HG03565 (cell line): ENCODE data around the gene NSMCE3.
"Not testable (repeated sequence)": the region's sequence is repeated elsewhere in the genome, so short reads cannot be mapped to it uniquely, and the experiment has no call there.

Experiments
- ATAC-seq: cut with Tn5 transposase; IDR thresholded peaks from one replicate; pipeline ENCODE4 v1.9.1; 2021; ENCODE audit warnings: mild to moderate bottlenecking, moderate library complexity; ENCODE audit not compliant: unreplicated experiment

NSMCE3 gene

DNA sequence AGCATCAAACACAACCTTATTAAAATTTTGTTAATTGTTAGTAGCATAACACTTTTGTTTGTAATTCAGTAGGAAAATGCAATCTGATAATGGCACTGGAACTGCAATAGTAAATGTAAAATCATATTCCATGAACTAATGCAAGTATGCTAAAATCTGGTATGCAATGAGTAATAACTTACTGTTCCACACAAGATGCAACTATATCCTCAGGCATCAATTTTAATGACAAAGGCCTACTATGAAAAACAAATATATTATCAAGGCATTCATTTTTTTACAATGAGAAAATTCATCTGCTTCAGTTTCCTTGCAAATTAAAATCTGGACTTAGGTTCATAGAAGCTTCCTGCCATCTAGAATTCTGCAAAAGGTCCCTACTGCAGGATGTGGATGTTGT lies 1.4 kb upstream of the NSMCE3 start:
- ATAC-seq: no peak

DNA sequence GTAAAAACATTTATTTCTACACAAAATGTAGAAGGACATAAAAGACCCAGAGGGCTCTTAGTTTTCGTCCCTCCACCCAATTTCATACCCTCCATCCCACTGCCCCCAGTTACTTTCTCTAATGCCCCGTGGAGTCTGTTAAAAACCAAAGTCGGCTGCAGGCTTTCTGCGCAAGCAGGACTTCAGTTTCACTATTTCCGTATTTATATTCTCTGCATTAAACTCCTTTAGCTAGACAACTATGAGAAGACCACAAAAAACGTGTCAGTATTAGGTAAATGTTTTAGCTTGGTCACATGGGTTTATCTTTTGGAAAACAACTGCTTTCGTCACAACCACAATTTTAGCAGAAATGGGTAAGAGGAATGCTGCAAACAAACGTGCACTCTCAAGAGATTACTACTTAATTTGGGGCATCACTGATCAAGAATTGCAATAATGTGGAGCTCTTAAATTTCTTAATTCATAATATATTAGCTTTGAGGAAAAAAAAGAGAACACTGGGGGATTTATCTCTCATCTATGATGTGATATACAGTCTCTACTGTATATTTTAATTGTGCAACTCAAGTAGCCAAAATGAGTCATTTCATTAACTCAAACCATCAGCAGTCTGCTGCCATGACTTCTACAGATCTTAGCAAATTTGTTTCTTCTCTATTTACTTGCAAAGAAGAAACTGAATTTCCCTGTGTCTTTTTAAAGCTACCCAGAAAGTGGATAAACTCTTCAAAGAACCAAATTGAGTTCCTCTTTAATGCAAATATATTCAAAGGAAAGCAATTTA lies 740 bp upstream of the NSMCE3 start:
- peak; percentile 8 for ATAC-seq

DNA sequence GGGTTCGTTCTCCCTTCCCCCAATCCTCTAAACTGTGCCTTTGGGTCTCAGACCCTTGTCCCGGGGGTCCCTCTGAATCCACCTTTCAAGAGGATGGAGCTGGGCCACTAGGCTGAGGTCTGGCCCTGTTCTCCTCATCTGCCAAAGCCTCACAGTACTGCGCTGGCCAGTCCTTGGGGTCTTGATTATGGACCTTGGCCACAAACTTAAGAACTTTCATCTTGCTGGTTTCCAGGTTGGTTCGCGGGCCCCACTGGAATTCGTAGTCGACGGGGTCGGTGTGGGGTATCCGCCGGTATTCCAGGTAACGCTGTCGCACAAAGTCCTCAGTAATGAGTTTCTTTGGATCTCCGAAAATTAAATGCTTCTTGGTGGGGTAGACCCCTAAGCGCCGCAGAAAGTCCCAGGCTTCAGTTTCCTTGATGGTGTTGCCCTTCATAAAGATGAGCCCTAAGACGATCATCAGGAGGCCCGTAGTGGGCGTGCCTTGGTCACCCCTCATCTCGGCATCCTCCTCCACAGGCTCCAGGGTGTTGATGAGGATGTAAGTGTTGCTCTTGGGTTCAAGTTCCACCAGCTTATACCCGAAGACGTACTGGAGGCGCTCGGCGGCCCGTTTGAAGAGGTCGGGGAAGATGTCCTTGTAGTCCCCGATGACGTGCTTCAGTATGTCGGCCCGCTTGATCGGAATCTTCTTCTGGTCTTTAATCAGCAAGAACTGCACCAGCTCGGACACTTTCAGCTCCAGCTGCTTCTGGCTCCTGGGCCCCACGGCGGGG lies 727 bp downstream of the NSMCE3 start:
- peak; percentile 8 for ATAC-seq

DNA sequence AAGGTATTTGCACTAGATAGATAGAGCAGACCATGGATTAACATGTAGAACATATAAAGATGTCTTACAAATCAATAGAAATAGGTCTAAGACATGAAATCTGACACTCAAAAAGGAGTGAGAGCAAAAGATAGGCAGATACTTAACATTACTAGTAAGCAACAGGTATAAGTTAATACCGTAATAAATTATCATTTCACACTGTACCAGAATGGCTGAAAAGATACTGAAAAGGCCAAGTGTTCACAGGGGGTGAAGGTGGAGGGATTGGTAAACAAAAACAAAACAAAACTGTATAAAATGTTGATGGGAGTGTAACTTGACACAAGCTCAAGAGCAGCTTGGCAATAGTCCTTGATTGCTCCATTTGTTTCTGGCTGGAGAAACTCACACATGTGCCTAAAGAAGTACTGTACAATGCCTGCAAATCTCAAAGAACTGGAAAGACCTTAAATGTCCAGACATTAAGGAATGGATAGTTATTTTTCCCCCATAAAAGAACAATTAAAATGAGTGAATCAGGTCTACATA lies 3.5 kb downstream of the NSMCE3 start:
- ATAC-seq: no peak

DNA sequence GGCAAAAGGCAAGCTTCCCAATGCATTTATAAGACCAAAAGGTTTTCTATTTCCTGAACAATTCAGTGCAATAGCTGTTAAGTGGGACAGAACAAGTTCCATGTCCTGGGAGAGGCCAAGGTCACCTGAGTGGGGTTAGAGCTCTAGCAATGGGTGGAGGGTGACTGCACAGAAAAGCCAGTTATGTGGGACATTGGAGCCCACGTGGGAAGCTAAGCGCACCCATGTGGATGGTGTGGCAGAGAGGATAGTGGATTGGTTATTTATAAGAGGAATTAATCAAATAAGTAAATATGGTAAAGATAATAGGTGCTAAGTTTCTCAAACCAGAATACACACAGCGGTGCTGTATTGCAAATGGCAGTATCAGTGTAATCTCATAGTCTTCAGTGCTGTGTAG lies 6.3 kb downstream of the NSMCE3 start:
- ATAC-seq: no peak

DNA sequence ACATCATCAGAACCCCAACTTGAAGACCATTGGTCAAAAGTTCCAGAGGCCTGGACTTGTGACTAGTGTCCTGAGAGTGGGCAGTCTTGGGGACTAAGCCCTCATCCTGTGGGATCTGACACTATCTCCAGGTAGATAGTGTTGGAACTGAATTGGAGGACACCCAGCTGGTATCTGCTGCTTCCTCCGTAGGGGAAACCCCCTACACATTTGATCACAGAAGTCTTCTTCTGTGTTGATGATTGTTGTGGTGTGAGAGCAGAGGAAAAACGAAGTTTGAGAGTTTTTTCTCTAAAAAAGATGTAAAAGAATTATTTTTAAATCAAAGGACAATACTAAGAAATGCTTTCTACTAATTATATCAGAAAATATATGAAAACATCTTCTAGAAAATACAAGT lies 6.9 kb downstream of the NSMCE3 start:
- no peak for ATAC-seq

DNA sequence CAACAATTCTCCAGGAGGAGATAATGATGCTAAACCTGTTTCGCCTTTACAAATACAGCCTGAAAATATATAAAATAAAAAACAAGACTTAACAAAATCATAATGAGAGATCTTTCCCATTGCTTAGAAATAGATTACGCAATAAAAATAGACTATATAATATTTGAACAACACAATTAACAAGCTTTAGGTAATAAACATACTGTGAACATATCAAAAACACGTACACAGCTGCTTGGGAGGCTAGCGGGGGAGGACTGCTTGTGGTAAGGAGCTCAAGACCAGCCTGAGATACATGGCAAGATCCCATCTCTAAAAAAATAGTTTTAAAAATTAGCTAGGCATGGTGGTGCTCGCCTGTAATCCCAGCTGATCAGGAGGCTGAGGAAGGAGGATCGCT lies 8.7 kb downstream of the NSMCE3 start:
- ATAC-seq: no peak

DNA sequence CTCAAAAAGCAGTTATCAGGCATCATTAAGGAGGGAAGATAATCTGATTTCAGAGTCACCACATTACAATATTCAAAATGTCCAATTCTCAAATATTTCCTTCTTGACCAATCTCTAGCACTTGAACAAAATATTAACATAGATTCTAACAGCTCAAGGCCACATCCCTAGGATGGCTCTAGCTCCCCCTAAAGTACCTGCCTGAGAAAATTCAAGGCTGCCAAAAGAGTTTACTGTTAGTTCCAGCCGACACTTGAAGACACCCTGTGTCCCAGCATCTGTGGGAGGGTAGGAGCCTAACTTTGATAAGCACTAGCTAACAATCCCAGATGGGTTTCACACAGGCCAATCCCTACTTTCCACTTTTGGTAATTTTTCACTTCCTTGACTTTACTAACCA lies 10.4 kb downstream of the NSMCE3 start:
- no peak for ATAC-seq

DNA sequence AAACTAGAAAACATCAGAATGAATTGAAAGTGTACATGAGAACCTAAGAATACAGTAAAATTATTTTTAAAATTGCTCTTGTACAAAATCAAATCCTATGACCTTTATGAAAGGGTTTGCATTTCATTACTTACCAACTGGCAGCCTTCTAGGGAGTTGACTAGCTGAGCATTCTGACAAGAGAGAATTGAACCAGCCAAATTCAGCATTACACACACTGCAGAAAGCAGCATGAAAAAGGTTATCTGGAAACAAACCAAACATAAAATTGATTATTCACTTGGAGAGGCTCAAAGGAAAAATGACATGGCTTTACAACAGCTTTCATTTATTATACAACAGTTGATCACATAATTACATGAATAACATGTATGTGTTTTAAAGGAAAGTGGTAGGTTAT lies 17.4 kb downstream of the NSMCE3 start:
- no peak for ATAC-seq

DNA sequence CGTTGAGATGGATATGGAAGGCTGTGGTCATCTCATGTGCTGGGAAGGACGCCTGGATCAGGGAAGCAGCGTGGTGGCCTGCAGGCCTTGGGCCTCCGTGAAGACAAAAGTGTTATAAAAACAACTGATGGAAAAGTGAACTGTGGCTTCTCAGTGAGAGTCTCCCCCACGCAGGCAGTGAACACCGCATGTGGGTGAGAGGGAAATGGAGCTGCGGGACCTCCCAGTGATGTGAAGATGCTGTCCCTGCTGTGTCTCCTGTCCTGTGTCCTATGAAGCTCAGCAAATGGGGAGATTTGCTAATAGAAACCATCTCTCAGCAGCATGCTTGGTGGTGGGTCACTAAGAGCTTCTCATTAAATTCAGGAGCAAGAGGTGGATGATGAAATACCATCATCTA lies 25.1 kb downstream of the NSMCE3 start:
- no peak for ATAC-seq

DNA sequence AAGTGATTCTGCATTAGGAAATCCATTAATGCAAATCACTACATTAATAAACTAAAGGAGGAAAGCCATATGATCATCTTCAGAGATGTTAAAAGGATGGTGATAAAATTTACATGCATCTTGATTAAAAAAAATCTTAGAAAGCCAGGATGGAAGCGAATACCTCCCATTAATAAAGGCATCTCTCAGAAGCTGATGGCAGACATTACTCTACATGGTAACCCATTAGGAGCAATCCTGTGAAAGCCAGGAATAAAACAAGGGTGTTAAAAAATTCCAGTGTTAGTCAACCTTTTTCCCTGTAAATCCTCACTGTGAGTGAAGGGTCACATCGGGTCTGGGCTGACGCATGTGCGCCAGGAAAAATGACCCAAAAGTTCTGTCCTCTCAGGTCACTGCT lies 25.5 kb downstream of the NSMCE3 start:
- no peak for ATAC-seq

DNA sequence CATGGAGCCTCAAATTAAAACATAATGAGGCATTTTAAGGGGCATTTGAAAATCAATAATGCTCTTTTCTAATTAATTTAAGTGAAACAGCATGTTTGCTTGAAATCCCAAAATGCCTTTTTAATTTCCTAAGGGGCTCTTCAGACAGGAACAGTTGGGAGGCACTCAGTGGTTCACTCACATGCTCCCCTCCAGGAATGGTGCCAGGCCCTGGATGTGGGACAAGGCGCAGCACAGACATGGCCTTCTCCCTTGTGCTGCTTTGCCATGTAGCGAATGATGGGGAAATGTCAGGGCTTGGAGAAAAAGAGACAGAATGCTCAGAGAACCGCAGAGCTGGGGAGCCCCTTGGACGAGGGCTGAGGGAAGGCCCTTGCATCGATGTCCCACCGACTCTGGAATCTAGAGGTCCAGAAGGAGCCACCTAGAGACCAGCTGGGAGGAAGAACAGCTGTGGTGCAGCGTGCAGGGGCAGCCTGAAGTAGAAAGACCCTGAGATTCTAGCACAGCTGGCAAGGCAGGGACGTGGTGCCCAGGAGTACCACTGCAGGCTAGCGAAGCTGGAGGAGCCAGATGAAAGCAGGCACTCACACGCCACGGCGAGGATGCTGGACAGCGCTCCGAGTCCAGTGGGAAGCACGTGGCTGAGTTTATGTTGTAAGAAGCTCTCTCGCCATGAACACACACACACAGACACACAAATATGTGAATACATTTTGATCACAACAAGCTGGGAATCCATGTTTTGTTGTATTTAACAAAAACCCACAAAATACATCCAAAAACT lies 27.0 kb downstream of the NSMCE3 start:
- no peak for ATAC-seq

DNA sequence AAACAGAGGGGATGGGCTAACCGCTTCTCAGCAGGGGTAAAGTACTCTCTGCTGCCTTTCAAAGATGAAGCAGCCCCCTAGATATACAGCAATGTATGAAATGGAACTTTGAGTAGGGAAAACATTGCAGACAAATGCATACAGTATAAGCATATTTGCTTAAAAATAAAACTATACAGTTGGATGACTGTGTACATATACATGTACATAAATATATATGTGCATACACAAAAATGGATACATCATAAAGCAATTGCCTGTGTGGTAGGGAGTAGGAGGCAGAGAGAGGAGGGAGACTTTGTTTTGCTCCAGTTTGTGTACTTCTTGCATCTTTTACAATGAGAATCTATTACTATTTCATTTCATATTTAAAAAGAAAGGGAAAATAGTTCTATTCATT lies 28.4 kb downstream of the NSMCE3 start:
- no peak for ATAC-seq

DNA sequence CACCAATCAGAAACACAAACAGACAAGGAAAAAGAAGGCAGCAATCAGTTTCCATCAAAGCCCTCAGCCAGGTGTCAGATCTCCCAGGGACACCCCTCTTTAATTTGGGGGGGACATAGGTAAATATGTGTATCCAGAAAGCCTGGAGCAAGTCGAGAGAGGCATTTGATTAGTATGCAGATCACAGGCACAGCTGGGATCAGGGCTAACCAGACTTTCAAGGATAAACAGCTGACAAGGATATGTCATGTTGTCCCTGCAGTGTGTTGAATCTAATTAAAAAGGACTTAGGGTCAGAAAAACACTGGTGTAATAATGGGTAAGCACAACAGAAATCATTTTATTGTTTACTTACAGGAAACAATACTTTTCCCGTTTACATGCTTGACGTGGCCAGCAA lies 30.2 kb downstream of the NSMCE3 start:
- no peak for ATAC-seq

DNA sequence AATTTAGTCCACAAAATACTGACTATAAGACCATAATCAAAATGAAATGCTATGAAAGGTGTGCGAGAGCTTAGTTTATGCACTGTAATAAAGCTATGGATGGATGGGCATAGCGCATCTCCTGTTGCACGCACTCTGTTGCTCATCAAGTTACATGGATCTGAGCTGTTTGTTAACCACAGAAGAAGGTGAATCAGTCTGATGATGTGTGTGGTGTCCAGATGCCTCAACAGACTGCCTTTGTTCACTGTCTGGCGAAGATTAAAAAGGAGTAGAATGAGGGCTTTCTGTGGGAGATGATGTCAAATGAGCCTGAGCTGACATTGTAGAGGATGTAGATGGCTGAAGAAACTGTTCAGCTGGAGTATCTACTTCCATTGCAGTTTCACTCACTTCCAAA lies 36.1 kb downstream of the NSMCE3 start:
- no peak for ATAC-seq

DNA sequence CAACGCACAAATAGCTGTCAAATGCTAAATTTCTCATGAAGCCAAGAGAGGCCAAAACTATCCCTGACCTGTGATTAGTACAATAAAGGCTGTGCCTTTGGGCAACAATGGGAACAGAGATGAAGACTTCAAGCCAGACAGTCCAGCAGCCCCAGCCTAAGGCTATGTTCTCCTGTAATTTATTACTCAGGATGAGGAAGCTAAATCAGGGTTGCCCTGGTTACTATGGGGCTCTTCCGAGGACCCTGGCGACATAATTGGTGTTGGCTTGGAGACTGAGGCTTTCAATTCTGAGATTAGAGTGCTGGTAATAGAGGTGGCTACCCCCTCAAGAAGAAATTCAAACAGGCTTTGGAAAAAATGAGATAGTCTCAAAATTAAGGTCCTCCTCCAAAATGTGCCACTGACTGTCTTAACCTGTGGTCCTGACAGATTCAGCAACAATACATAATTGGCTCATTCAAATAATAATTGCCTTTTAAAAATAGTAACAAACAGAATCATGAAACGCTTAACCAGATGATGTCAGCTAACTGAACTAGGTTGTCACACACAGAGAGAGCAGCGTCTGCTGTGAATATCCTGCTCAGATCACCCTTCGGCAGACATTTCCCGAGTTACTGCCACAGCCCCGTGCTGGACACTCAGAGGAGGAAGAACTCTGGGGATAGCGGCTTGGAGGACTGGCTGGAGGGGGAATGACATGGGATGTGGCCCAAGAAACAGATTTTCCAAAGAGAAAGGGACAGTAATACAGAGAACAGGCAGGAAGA lies 43.0 kb downstream of the NSMCE3 start:
- ATAC-seq: no peak

DNA sequence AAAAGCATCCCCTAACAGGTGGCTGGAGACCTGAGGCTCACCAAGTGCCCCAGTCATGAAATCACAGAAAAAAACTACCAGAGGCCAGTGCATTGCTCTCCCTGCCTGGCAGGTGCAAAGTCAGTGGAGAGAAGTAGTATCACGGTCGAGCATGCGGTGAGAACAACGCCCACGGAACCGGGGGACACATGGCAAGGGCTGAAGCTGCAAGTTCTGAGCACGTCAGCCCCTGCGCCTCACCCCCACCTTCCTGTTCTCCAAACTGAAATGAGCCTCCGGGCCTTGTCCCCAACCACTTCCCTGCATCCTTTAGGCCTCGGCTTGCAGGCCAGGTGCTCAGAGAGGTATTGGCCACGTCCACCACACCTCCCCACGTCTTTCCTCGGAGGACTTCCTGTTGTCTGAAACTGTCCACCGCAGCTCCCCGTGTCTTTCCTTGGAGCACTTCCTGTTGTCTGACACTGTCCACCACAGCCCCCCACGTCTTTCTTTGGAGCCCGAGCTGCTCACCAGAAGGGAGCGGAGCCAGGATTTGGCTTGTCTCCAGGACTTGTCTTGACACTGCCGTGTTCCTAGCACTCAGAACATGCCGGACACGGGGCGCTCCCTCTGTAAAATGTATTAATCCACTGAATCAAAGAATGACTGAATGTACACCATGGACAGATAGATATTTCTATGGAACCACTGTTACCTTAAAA lies 43.9 kb downstream of the NSMCE3 start:
- ATAC-seq: no peak

DNA sequence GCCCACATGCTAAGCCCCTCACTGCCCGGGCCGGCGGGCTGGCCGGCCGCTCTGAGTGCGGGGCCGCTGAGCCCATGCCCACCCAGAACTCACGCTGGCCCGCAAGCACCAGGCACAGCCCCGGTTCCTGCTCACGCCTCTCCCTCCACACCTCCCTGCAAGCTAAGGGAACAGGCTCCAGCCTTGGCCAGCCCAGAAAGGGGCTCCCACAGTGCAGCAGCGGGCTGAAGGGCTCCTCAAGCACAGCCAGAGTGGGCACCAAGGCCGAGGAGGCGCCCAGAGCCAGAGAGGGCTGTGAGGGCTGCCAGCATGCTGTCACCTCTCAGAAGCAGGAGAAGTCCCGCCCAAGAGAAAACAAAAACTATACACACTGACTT lies 44.6 kb downstream of the NSMCE3 start:
- ATAC-seq: not testable (repeated sequence)

DNA sequence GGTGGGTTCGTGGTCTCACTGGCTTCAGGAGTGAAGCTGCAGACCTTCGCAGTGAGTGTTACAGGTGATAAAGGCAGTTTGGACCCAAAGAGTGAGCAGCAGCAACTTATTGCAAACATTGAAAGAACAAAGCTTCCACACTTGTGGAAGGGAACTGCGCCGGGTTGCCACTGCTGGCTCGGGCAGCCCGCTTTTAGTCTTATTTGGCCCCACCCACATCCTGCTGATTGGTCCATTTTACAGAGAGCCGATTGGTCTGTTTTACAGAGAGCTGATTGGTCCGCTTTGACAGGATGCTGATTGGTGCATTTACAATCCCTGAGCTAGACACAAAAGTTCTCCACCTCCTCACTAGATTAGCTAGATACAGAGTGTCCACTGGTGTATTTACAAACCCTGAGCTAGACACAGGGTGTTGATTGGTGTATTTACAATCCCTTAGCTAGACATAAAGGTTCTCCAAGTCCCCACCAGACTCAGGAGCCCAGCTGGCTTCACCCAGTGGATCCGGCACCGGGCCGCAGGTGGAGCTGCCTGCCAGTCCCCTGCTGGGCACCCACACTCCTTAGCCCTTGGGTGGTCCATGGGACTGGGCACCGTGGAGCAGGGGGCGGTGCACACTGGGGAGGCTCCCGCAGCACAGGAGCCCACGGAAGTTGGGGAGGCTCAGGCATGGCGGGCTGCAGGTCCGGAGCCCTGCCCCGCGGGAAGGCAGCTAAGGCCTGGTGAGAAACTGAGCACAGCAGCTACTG lies 45.2 kb downstream of the NSMCE3 start:
- not testable (repeated sequence) for ATAC-seq
